ENCODE data around the gene TEF. TPM values are rescaled to one million over a fixed set of nuclear protein-coding genes. Genes with fewer than 3 reads are reported as not detected.

Gene TEF
- total and polyA plus RNA-seq, 5 donors from 2014 or later, result 4.6 to 9.4 (median 5.4) TPM

DNA sequence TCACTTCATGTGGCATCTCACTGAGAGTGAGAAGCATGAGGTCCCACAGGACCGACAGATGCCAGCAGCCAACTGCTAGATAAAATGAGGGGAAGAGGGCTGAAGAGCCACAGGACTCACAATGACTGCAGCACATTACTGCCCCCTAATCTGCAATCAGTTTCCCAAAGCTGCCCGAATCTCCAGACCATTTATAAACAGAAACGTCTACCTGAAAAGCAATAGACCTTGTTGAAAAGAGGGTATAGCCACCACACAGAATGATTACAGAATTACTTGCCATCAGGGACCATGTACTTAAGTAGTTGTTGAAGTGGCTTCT, 12.4 kb upstream of the TEF start:
- Histone ChIP-seq H3K9me3 (ENCODE audit: control insufficient read depth in 2 of 2, low read length in 2 of 2) (no peaks in the 10 kb centered on the region), H3K4me1 (ENCODE audit: control insufficient read depth, insufficient read depth, low read length, poor library complexity, severe bottlenecking) (peaks cover 4% of the 10 kb centered on the region), H3K36me3 (ENCODE audit: control insufficient read depth, insufficient read depth, low read length) (no peaks in the 10 kb centered on the region), H3K4me3 (ENCODE audit: low read depth, low read length) (no peak overlapping the region), H3K27me3 (ENCODE audit: control insufficient read depth, insufficient read depth, low read length) (no peaks in the 10 kb centered on the region), H3K27ac (ENCODE audit: insufficient read depth, low read length, poor library complexity, severe bottlenecking) (no peak overlapping the region)
- Mint-ChIP-seq H3K4me3 (no peak overlapping the region), H3K4me1 (no peaks in the 10 kb centered on the region), H3K36me3 (no peaks in the 10 kb centered on the region), H3K9me3 (no peaks in the 10 kb centered on the region), H3K27me3 (peaks cover 10% of the 10 kb centered on the region), H3K27ac (no peak overlapping the region)
- DNase-seq (no peak), ATAC-seq (ENCODE audit: low read depth in 2 of 2) (no peak)

DNA sequence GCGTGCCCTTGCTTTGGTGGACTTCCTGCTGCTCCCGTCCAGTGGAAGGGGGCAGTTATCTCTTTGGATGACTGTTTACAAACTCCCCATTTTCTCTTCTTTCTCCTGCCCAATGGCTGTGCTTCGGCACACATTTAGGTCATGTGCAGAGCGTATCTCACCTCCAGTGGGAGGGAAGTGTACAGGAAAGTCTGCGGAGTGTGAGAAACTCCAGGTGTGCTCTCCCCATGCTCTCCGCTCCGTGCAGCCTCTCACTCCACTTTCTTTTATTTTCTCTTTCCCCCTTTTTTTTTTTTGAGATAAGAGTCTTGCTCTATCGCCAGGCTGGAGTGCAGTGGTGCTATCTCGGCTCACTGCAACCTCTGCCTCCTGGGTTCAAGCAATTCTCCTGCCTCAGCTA, 11.9 kb upstream of the TEF start:
- Histone ChIP-seq H3K9me3 (ENCODE audit: control insufficient read depth in 2 of 2, low read length in 2 of 2) (no peaks in the 10 kb centered on the region), H3K4me3 (ENCODE audit: low read depth, low read length) (no peak overlapping the region), H3K27me3 (ENCODE audit: control insufficient read depth, insufficient read depth, low read length) (no peaks in the 10 kb centered on the region), H3K36me3 (ENCODE audit: control insufficient read depth, insufficient read depth, low read length) (no peaks in the 10 kb centered on the region), H3K27ac (ENCODE audit: insufficient read depth, low read length, poor library complexity, severe bottlenecking) (no peak overlapping the region), H3K4me1 (ENCODE audit: control insufficient read depth, insufficient read depth, low read length, poor library complexity, severe bottlenecking) (peaks cover 4% of the 10 kb centered on the region)
- Mint-ChIP-seq H3K27me3 (peaks cover 10% of the 10 kb centered on the region), H3K4me3 (no peak overlapping the region), H3K4me1 (peaks cover 0 to 3% (median 1%) of the 10 kb centered on the region in 4 donors), H3K27ac (no peak overlapping the region), H3K36me3 (no peaks in the 10 kb centered on the region), H3K9me3 (no peaks in the 10 kb centered on the region)
- ATAC-seq (ENCODE audit: low read depth in 2 of 2) (no peak), DNase-seq (no peak)

DNA sequence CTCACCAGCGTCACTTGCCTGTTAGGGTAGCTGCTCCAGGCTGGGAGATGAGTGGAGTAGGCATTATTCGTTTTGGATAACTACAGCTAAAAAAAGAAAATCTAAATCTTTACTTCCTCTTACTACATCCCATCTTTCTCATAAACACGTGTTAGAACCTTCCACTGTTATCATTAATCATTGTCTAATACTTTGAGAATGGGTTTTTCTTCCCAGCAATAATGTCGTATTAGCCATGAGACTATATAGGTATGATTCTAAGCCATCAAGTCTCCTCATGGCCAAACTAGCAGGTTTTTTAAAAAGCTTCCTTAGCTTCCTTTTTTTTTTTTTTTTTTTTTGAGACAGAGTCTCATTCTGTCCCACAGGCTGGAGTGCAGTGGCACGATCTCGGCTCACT, 3.9 kb upstream of the TEF start:
- no peaks in the 10 kb centered on the region for H3K9me3 ChIP-seq (ENCODE audit: control insufficient read depth in 2 of 2, low read length in 2 of 2)
- no peak for DNase-seq
- H3K9me3 Mint-ChIP-seq, result no peaks in the 10 kb centered on the region
- no peaks in the 10 kb centered on the region for H3K27me3 ChIP-seq (ENCODE audit: control insufficient read depth, insufficient read depth, low read length)
- H3K36me3 Mint-ChIP-seq, result no peaks in the 10 kb centered on the region
- no peak overlapping the region for H3K27ac Mint-ChIP-seq
- peaks cover 0 to 26% (median 2%) of the 10 kb centered on the region in 4 donors for H3K4me1 Mint-ChIP-seq
- H3K4me1 ChIP-seq (ENCODE audit: control insufficient read depth, insufficient read depth, low read length, poor library complexity, severe bottlenecking), result peaks cover 13% of the 10 kb centered on the region
- H3K27ac ChIP-seq (ENCODE audit: insufficient read depth, low read length, poor library complexity, severe bottlenecking), result no peak overlapping the region
- H3K27me3 Mint-ChIP-seq, result peaks cover 6% of the 10 kb centered on the region
- H3K36me3 ChIP-seq (ENCODE audit: control insufficient read depth, insufficient read depth, low read length), result no peaks in the 10 kb centered on the region
- no peak overlapping the region for H3K4me3 ChIP-seq (ENCODE audit: low read depth, low read length)
- H3K4me3 Mint-ChIP-seq, result no peak overlapping the region
- no peak for ATAC-seq (ENCODE audit: low read depth in 2 of 2)

DNA sequence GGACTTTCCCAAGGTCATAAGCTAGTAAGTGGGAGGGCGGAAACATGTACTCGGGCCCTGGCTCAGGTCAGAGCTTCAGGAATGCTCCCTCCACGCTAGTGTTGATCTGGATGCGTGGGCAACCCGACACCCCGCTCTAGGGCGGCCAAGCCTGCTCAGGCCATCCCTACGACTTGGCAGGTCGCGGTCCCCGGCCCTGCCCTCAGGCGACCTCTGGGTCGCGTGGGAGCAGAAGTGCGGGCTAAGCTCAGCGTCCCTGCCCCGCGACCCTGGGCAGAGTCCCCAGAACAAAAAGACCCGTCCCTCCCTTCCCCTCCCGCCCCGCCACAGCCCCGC, 781 bp upstream of the TEF start:
- Mint-ChIP-seq H3K27ac (peak overlapping the region in 2 of 3 donors; percentile 91 to 96), H3K27me3 (peaks cover 6% of the 10 kb centered on the region), H3K4me3 (peak overlapping the region; percentile 69 to 98 (median 84)), H3K9me3 (no peaks in the 10 kb centered on the region), H3K36me3 (no peaks in the 10 kb centered on the region), H3K4me1 (peaks cover 0 to 31% (median 6%) of the 10 kb centered on the region in 4 donors)
- DNase-seq, result no peak
- Histone ChIP-seq H3K27me3 (ENCODE audit: control insufficient read depth, insufficient read depth, low read length) (no peaks in the 10 kb centered on the region), H3K4me3 (ENCODE audit: low read depth, low read length) (peak overlapping the region; percentile 51), H3K36me3 (ENCODE audit: control insufficient read depth, insufficient read depth, low read length) (no peaks in the 10 kb centered on the region), H3K9me3 (ENCODE audit: control insufficient read depth in 2 of 2, low read length in 2 of 2) (no peaks in the 10 kb centered on the region), H3K4me1 (ENCODE audit: control insufficient read depth, insufficient read depth, low read length, poor library complexity, severe bottlenecking) (peaks cover 14% of the 10 kb centered on the region), H3K27ac (ENCODE audit: insufficient read depth, low read length, poor library complexity, severe bottlenecking) (peak overlapping the region; percentile 96)
- no peak for ATAC-seq (ENCODE audit: low read depth in 2 of 2)

DNA sequence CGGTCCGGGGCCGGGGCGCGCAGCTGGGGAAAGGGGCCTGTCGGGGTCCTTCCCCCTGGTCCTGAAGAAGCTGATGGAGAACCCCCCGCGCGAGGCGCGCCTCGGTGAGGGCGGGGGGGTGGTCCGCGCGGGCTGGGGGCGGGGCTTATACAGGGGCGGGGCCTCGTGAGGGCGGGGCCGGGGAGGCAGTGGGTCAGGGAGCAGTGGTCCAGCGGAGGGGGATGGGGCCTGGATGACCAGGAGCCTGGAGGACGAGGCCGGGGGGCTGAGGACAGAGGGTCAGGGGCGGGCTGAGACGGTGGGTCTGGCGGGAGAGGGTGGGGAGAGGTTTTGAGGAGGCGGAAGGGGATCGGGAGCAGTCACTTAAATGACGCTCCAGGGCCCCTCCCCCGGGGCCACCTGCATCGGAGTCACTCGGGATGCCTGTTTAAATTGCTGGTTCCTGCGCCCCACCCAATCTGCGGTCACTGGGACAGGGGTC, 396 bp downstream of the TEF start:
- Mint-ChIP-seq H3K9me3 (no peaks in the 10 kb centered on the region), H3K27ac (peak overlapping the region; percentile 95 to 96 (median 95)), H3K36me3 (no peaks in the 10 kb centered on the region), H3K27me3 (peaks cover 4% of the 10 kb centered on the region), H3K4me1 (peaks cover 0 to 31% (median 6%) of the 10 kb centered on the region in 4 donors), H3K4me3 (peak overlapping the region; percentile 92 to 98 (median 95))
- Histone ChIP-seq H3K27ac (ENCODE audit: insufficient read depth, low read length, poor library complexity, severe bottlenecking) (peak overlapping the region; percentile 96), H3K9me3 (ENCODE audit: control insufficient read depth in 2 of 2, low read length in 2 of 2) (no peaks in the 10 kb centered on the region), H3K4me1 (ENCODE audit: control insufficient read depth, insufficient read depth, low read length, poor library complexity, severe bottlenecking) (peaks cover 14% of the 10 kb centered on the region), H3K4me3 (ENCODE audit: low read depth, low read length) (peak overlapping the region; percentile 59), H3K36me3 (ENCODE audit: control insufficient read depth, insufficient read depth, low read length) (no peaks in the 10 kb centered on the region), H3K27me3 (ENCODE audit: control insufficient read depth, insufficient read depth, low read length) (no peaks in the 10 kb centered on the region)
- DNase-seq, result peak; percentile 59 to 76 (median 61)
- ATAC-seq (ENCODE audit: low read depth in 2 of 2), result peak; percentile 10 to 17

DNA sequence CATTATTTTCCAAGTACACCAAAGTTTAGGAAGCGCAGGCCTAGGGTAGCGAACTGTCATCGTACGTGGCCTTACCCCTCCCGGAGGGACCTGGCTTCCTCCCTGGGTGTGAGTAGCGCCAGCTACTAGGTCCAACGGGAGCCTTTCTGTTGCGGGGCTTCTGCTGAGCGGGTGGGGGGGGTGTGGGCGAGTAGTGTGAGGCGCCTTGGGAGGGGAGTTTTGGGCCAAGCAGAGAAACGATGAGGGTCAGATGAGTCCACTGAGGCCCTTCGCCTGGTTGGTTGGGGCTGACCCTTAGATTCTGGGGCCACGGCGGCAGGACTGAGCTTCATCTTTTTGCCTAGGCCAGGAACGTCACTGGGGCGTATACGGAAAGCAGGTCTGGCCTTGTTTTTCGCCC, 868 bp downstream of the TEF start:
- DNase-seq (no peak), ATAC-seq (ENCODE audit: low read depth in 2 of 2) (no peak)
- Mint-ChIP-seq H3K27ac (peak overlapping the region; percentile 95 to 96 (median 95)), H3K4me3 (peak overlapping the region; percentile 92 to 98 (median 94)), H3K27me3 (no peaks in the 10 kb centered on the region), H3K4me1 (peaks cover 0 to 31% (median 6%) of the 10 kb centered on the region in 4 donors), H3K36me3 (no peaks in the 10 kb centered on the region), H3K9me3 (no peaks in the 10 kb centered on the region)
- peak overlapping the region; percentile 96 for H3K27ac ChIP-seq (ENCODE audit: insufficient read depth, low read length, poor library complexity, severe bottlenecking)
- H3K36me3 ChIP-seq (ENCODE audit: control insufficient read depth, insufficient read depth, low read length), result no peaks in the 10 kb centered on the region
- H3K4me3 ChIP-seq (ENCODE audit: low read depth, low read length), result peak overlapping the region; percentile 59
- peaks cover 14% of the 10 kb centered on the region for H3K4me1 ChIP-seq (ENCODE audit: control insufficient read depth, insufficient read depth, low read length, poor library complexity, severe bottlenecking)
- no peaks in the 10 kb centered on the region for H3K27me3 ChIP-seq (ENCODE audit: control insufficient read depth, insufficient read depth, low read length)
- no peaks in the 10 kb centered on the region for H3K9me3 ChIP-seq (ENCODE audit: control insufficient read depth in 2 of 2, low read length in 2 of 2)

DNA sequence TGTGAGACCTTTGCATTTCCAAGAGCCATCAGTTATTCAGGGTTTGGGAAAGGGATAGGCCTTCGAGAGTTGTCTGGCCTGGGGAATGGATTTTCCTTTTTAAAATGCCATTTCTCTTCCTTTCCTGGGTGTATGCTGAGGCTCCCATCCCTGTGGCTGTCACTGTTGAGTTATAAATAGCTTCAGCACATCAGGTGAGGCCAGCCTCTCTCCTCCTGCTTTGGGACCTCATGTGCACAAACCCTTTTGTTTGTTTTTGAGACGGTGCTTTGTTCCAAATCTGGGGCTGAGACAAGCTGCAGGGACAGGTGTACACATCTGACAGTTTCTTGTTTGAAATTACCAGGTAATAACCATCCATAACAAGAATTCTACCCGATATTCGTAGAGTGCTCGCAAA, 1.3 kb downstream of the TEF start:
- peak overlapping the region in 2 of 3 donors; percentile 42 to 96 for H3K27ac Mint-ChIP-seq
- Histone ChIP-seq H3K9me3 (ENCODE audit: control insufficient read depth in 2 of 2, low read length in 2 of 2) (no peaks in the 10 kb centered on the region), H3K36me3 (ENCODE audit: control insufficient read depth, insufficient read depth, low read length) (peaks cover under 1% of the 10 kb centered on the region), H3K4me1 (ENCODE audit: control insufficient read depth, insufficient read depth, low read length, poor library complexity, severe bottlenecking) (peaks cover 14% of the 10 kb centered on the region), H3K27ac (ENCODE audit: insufficient read depth, low read length, poor library complexity, severe bottlenecking) (peak overlapping the region; percentile 96), H3K27me3 (ENCODE audit: control insufficient read depth, insufficient read depth, low read length) (no peaks in the 10 kb centered on the region), H3K4me3 (ENCODE audit: low read depth, low read length) (peak overlapping the region; percentile 10)
- no peaks in the 10 kb centered on the region for H3K9me3 Mint-ChIP-seq
- no peaks in the 10 kb centered on the region for H3K36me3 Mint-ChIP-seq
- peak overlapping the region; percentile 92 to 98 (median 94) for H3K4me3 Mint-ChIP-seq
- H3K27me3 Mint-ChIP-seq, result no peaks in the 10 kb centered on the region
- DNase-seq (no peak), ATAC-seq (ENCODE audit: low read depth in 2 of 2) (no peak)
- H3K4me1 Mint-ChIP-seq, result peaks cover 0 to 31% (median 6%) of the 10 kb centered on the region in 4 donors

DNA sequence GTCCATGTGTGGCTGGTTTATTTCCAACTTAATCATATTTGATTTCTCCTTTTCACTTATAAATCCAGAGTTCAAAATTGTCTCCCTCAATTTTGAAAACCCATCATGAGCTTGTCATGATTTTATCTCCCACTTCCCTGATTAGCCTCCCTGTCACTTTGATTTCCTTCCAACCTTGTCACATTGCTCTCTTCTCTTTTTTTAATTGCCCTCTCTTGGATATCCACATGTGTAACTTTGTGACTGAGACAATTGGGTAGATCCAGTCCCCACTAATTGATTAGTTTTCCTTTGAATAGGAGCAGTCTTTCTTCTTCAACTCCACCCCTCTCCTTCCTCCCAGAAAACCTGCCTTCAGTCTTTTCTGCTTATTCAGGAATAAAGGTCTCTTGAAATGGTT, 2.4 kb downstream of the TEF start:
- H3K4me1 ChIP-seq (ENCODE audit: control insufficient read depth, insufficient read depth, low read length, poor library complexity, severe bottlenecking), result peaks cover 14% of the 10 kb centered on the region
- no peaks in the 10 kb centered on the region for H3K27me3 ChIP-seq (ENCODE audit: control insufficient read depth, insufficient read depth, low read length)
- peaks cover 7% of the 10 kb centered on the region for H3K36me3 ChIP-seq (ENCODE audit: control insufficient read depth, insufficient read depth, low read length)
- H3K27me3 Mint-ChIP-seq, result no peaks in the 10 kb centered on the region
- peak overlapping the region; percentile 7 to 89 (median 82) for H3K27ac Mint-ChIP-seq
- H3K4me3 ChIP-seq (ENCODE audit: low read depth, low read length), result no peak overlapping the region
- H3K4me1 Mint-ChIP-seq, result peaks cover 0 to 31% (median 6%) of the 10 kb centered on the region in 4 donors
- H3K36me3 Mint-ChIP-seq, result no peaks in the 10 kb centered on the region
- no peaks in the 10 kb centered on the region for H3K9me3 ChIP-seq (ENCODE audit: control insufficient read depth in 2 of 2, low read length in 2 of 2)
- H3K4me3 Mint-ChIP-seq, result peak overlapping the region; percentile 47 to 92 (median 74)
- ATAC-seq (ENCODE audit: low read depth in 2 of 2), result no peak
- H3K27ac ChIP-seq (ENCODE audit: insufficient read depth, low read length, poor library complexity, severe bottlenecking), result no peak overlapping the region
- no peaks in the 10 kb centered on the region for H3K9me3 Mint-ChIP-seq
- DNase-seq, result no peak

Data from CD4-positive, CD25-positive, alpha-beta regulatory T cell (primary cell).